ENCODE results near the gene EIF4G3. TPM values are rescaled to one million over a fixed set of nuclear protein-coding genes. Genes with fewer than 3 reads are reported as not detected.

Gene EIF4G3
- total RNA-seq, 4 donors from 2014 or later: 68.9 to 110 (median 104) TPM

- H3K27ac ChIP-seq: no peak overlapping the region
- 95 to 96% methylated on average over 5 of the region's 5 CpGs for WGBS, 2 donors
- no peaks in the 10 kb centered on the region for H3K36me3 ChIP-seq
- TF ChIP-seq, protein P1, sequence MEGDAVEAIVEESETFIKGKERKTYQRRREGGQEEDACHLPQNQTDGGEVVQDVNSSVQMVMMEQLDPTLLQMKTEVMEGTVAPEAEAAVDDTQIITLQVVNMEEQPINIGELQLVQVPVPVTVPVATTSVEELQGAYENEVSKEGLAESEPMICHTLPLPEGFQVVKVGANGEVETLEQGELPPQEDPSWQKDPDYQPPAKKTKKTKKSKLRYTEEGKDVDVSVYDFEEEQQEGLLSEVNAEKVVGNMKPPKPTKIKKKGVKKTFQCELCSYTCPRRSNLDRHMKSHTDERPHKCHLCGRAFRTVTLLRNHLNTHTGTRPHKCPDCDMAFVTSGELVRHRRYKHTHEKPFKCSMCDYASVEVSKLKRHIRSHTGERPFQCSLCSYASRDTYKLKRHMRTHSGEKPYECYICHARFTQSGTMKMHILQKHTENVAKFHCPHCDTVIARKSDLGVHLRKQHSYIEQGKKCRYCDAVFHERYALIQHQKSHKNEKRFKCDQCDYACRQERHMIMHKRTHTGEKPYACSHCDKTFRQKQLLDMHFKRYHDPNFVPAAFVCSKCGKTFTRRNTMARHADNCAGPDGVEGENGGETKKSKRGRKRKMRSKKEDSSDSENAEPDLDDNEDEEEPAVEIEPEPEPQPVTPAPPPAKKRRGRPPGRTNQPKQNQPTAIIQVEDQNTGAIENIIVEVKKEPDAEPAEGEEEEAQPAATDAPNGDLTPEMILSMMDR (IDR thresholded peaks at IDR 0.05): no peak
- TF ChIP-seq POLR2A (IDR thresholded peaks at IDR 0.05): no peak
- intact Hi-C loops (cut with DNase I): no loop called here
- H3K4me1 ChIP-seq: peaks cover 8 to 13% of the 10 kb centered on the region in 2 donors
- no peak overlapping the region for H3K4me3 ChIP-seq (replicated peaks in 1 of 3)
- H3K9me3 ChIP-seq: no peaks in the 10 kb centered on the region
- H3K27me3 ChIP-seq: no peaks in the 10 kb centered on the region
- DNase-seq: no peak
Observed at GRCh38 chr1:20899154-20899972, 277.3 kb downstream of the EIF4G3 start.

- no peak for DNase-seq
- intact Hi-C loops (cut with DNase I): no loop called here
- no peak overlapping the region for H3K4me3 ChIP-seq (replicated peaks in 1 of 3)
- peak overlapping the region in 2 of 3 donors; percentile 38 to 39 for H3K27ac ChIP-seq
- TF ChIP-seq POLR2A (IDR thresholded peaks at IDR 0.05): no peak
- TF ChIP-seq, protein P1 (IDR thresholded peaks at IDR 0.05): no peak
- H3K9me3 ChIP-seq: no peaks in the 10 kb centered on the region
- peaks cover 6 to 16% of the 10 kb centered on the region in 2 donors for H3K36me3 ChIP-seq
- no peaks in the 10 kb centered on the region for H3K27me3 ChIP-seq
- peaks cover 8 to 13% of the 10 kb centered on the region in 2 donors for H3K4me1 ChIP-seq
- WGBS, 2 donors: 27 to 47% methylated on average over 1 of the region's 1 CpG
Observed at GRCh38 chr1:20896826-20897225, 279.9 kb downstream of the EIF4G3 start.

DNA sequence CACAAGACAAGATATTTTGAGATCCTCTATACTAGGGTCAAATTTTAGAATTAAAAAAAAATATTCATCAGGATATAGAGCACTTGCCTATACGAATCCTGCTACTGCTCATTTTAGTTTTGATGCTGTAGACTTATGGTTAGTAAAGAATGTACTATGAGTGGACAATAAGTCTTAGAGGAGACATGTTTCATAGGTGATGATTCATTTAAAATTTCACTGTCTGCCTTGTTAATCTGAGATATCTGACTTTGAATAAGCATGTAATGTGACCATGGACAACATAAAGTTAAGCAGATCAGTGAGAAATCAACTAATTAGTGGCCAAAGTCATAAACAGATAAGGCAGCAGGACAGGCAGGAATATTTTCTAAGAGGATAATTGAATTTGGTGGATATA is 282.8 kb downstream of the EIF4G3 start:
- H3K9me3 ChIP-seq: no peaks in the 10 kb centered on the region
- H3K4me1 ChIP-seq: peaks cover 5 to 13% of the 10 kb centered on the region in 2 donors
- H3K36me3 ChIP-seq: peaks cover 6 to 19% of the 10 kb centered on the region in 2 donors
- no peak overlapping the region for H3K27ac ChIP-seq
- no peaks in the 10 kb centered on the region for H3K27me3 ChIP-seq
- WGBS, 2 donors: 91 to 96% methylated on average over 1 of the region's 1 CpG
- TF ChIP-seq, protein P1 (IDR thresholded peaks at IDR 0.05): no peak
- no peak for TF ChIP-seq POLR2A (IDR thresholded peaks at IDR 0.05)
- DNase-seq: no peak
- intact Hi-C loops (cut with DNase I): no loop called here
- H3K4me3 ChIP-seq (replicated peaks in 1 of 3): no peak overlapping the region

DNA sequence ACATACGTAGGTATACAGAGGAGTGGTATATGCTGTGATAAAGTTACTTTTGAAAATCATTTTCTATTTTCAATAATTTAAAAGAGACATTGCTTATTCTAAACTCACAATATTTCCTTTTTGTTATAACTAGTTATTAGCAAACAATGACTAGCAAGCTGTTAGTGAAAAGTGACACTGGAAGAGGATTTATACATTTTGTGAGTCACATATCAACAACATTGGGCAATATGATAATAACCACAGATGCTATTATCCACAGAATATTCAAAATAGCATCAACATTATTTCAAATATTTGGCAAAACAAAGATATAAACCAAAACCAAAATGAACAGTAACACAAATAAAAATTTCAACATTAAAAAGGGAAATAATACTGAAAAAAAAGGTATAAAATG is 285.6 kb downstream of the EIF4G3 start:
- TF ChIP-seq, protein P1 (IDR thresholded peaks at IDR 0.05): no peak
- no peak for TF ChIP-seq POLR2A (IDR thresholded peaks at IDR 0.05)
- Histone ChIP-seq H3K4me1 (peaks cover 0 to 2% of the 10 kb centered on the region in 2 donors), H3K36me3 (peaks cover 6 to 19% of the 10 kb centered on the region in 2 donors), H3K9me3 (no peaks in the 10 kb centered on the region), H3K4me3 (replicated peaks in 1 of 3) (no peak overlapping the region), H3K27me3 (no peaks in the 10 kb centered on the region), H3K27ac (no peak overlapping the region)
- 96% methylated on average over 1 of the region's 1 CpG for WGBS, 2 donors
- no peak for DNase-seq
- intact Hi-C loops (cut with DNase I): no loop called here

- H3K9me3 ChIP-seq: no peaks in the 10 kb centered on the region
- no peaks in the 10 kb centered on the region for H3K4me1 ChIP-seq
- no peak overlapping the region for H3K4me3 ChIP-seq (replicated peaks in 1 of 3)
- WGBS, 2 donors: 93 to 95% methylated on average over 2 of the region's 2 CpGs
- H3K27me3 ChIP-seq: no peaks in the 10 kb centered on the region
- intact Hi-C loops (cut with DNase I): no loop called here
- no peak overlapping the region for H3K27ac ChIP-seq
- peaks cover 2 to 8% of the 10 kb centered on the region in 2 donors for H3K36me3 ChIP-seq
- TF ChIP-seq POLR2A (IDR thresholded peaks at IDR 0.05): no peak
- TF ChIP-seq, protein P1 (IDR thresholded peaks at IDR 0.05): no peak
- DNase-seq: no peak
Observed at GRCh38 chr1:20887246-20887645, 289.5 kb downstream of the EIF4G3 start.
